Measurements from ENCODE around the gene ANK3.

- TF ChIP-seq CTCF (IDR thresholded peaks at IDR 0.05) (no peak), POLR2A (IDR thresholded peaks at IDR 0.05) (no peak)
These were observed 52.6 kb downstream of the ANK3 start for GRCh38 chr10:60336901-60337630.

All from uterus (tissue), 2 donors.